Measurements from ENCODE around the gene GUCD1.

Gene GUCD1

DNA sequence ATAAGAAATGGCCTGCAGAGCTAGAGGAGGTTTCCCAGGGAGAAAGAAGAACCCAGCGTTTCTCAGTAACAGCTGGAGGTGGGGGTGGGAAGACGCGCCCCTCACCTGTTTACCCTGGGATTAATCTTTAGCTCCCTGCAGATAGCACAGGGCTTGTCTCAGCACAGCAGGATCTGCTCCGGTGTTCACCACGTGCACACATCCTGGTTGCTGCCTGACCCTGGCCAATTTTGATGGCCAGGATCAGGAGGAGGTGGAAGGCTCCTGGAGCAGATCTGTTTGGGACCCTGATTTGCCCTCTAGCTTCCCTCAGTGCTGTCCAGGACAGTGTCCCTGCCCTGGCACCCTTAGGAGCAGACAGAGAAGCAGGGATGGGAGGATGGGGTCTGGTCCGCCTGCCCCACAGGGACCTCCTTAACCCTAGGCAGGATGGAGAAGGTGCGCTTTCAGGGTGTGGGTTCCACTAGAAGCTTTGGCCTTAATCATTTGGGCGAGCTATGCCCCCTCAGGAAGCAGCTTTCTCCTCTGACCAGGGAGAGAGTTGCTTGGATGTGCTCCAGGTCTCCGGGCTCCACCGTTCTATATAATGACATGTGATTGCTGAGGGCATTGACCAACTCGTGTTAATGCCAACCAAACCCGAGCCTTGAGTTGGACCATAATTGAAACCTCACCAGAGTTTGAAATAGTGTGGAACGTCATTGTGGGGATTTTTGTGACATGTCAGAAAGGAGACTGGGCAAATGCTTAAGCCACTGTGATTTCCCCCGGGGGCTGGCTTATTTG is 40.5 kb downstream of the GUCD1 start:
- H3K4me3 ChIP-seq (ENCODE audit: low read length) = no peak overlapping the region
- DNase-seq (ENCODE audit: low read depth, low spot score) = no peak

DNA sequence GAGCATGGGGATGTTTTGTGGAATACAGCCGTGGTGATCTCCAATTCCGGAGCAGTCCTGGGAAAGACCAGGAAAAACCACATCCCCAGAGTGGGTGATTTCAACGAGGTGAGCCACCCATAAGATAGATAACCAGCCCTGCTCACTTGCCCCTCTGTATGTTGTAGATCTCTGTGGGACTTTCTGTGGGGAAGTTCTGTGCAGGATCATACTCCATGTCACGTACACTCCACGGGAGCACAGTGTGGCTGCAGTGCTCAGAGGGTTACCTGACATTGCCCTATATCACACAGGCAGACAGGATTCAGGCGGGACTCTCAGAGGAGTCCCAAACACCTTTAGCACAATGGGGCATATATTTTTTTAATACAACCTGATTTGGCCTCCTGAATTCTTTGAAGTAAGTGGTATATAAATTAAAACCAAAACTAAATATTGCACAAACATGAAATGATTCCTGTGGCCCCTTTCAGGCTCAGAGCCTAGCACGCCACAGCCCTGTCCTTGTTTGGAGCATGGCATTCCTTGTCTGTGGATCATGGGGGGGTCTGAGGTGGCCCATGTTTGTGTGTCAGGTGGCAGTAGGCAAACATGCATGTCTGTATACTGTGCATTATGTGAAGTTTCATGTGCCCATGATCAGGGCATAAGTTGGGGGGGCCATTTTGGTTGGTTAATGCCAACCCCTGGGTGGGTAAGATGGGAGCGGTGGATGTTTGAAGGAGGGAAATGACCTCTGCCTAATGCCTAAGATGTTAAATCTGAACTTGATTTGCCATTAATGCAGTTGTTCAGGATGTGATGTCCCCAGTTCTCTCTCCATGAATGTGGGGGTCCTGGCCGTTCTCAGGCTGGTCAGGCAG is 41.3 kb downstream of the GUCD1 start:
- DNase-seq (ENCODE audit: low read depth, low spot score) = no peak
- no peak overlapping the region for H3K4me3 ChIP-seq (ENCODE audit: low read length)

DNA sequence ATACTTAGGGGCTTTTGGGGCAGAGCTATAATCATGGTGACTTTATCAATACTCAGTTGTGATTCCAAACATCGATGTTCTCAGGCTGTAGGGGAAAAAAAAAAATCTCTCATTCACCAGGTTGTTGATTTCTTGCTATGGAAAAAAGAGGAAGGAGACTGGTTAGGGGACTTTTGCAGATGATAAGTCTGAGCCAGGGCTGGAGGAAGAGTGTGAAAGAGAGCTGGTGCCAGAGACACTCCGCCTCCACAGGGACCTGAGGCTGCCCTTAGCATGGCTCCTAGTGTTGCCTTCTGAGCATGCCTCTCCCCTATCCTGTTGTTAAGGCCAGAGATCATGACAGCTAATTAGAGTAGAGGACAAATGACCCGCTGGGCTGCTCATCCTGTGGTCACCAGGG is 42.9 kb downstream of the GUCD1 start:
- no peak for DNase-seq (ENCODE audit: low read depth, low spot score)

DNA sequence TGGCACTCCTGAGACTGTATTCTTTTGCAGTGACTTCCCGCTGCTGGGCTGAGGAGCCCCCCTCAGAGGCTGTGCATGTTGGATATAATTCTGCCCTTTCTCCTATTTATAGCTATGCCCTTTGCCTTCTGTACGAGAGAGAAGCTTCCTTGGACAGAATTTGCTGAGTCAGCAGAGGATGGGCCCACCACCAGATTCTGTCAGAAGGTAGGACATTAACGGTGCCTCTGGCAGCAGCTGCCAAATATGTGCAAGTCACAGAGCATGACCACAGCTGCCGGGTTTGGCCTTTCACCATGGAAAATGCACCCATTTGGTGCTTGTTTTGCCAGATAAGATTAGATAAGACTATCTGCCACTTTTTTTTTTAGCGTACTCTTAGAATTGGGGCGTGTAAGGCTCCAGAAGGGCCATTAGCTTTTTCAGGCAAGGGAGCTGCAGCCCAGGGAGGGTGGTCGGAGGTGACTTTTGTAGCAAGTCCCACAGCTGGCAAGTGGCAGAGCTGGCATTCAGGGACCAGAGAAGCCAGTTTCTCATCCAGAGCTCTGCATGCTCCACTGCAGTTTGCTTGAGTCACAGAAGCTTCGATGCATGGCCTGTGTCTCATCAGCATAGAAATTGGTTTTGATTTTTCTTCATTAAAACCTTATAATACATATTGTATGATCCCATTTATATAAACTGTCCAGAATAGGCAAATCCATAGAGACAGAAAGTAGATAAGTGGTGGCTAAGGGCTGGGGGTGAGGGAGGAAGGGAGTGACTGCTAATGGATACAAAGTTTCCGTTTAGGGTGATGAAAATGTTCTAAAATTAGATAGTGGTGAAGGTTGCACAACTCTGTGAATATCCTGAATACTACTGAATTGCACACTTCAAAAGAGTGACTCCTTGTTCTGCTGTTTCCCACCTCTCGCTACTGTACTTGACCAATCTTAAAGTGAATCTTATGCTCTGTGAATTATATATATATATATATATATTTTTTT is 44.0 kb downstream of the GUCD1 start:
- no peak for DNase-seq (ENCODE audit: low read depth, low spot score)
- no peak overlapping the region for H3K4me3 ChIP-seq (ENCODE audit: low read length)

More for the DNA sequence above, 42.9 kb downstream of the GUCD1 start:
- H3K4me3 ChIP-seq (ENCODE audit: low read length) = no peak overlapping the region

DNA sequence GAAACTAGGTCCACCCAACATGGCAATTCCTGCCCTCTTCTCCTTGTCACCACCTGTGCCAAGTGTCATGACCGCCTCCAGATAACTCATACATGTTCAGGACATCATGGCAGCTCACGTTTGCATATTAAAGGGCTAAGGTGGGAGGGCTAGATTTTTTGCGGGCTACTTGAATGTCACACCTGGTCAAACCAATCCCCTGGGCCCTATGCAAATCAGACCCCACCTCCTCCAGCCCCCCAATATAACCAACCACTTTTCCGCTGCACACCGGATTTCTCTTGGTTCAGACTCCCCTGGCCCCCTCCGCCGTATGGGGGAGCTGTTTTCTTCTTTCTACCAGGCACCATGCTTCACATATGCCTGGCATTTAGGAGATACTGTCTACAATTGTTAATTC is 47.2 kb downstream of the GUCD1 start:
- H3K4me3 ChIP-seq (ENCODE audit: low read length) = no peak overlapping the region
- DNase-seq (ENCODE audit: low read depth, low spot score) = no peak

DNA sequence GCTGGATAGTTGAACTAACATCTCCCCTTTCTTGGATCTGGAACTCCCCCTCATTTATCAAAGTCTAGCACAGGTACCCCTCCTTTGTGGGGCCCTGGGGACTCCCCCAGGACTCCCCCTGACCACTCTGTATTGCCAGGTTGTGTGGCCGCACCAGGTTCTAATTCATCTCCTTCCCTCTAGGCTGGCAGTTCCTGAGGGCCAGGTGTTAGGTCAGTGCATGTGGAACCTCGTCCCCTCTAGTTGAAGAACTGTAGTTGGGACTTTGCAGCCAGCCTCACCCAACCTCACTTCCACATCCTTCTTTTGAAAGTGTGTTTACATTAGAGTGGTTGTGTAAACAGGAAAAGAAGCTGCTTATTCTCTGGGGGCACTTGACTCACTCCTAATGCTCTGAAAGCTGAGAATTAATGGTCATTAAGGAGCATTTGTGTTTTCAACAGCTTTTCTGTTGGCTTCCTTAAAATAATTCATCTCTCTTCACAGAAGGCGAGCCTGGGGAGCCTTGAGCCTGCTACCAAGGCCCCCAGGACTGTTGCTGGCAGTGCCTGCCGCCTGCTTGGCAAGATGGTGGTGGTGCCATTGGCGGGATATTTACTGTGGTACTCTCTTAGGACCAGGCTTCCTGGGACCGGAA is 48.0 kb downstream of the GUCD1 start:
- no peak for DNase-seq (ENCODE audit: low read depth, low spot score)
- H3K4me3 ChIP-seq (ENCODE audit: low read length) = no peak overlapping the region

DNA sequence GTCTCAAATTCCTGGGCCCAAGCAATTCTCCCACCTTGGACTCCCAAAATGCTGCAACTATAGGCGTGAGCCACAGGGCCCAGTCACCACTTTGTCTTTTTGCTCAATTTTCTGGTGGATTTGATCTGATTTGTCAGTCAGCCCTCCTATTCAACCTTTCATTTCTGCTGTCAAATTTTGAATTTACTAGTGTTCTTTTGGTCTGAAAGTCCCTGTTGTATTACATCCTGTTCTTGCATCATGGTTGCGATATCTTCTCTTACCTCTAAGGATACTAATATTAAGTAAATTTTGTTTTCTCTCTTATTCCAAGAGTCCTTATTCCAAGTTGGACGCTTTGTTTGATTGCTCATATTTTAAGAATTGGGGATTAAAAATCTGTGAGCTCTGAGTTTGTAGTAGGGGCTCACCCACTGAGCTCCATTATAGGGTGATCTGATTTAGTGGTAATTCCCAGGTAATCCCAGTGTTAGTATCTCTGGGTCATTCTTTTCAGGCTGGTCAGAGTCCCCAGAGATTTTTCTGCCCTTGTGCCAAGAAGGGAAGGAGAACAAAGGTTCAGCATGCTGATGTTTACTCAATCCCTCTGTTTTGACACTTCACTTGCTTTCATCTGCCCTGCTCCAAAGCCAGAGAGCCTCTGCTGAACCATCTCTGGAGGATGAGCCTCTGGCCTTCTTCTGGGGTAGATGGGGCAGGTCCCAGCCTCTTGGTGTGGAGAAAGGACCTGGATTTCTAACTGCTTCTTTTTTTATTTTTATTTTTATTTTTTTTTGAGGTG is 49.8 kb downstream of the GUCD1 start:
- DNase-seq (ENCODE audit: low read depth, low spot score) = no peak
- no peak overlapping the region for H3K4me3 ChIP-seq (ENCODE audit: low read length)

DNA sequence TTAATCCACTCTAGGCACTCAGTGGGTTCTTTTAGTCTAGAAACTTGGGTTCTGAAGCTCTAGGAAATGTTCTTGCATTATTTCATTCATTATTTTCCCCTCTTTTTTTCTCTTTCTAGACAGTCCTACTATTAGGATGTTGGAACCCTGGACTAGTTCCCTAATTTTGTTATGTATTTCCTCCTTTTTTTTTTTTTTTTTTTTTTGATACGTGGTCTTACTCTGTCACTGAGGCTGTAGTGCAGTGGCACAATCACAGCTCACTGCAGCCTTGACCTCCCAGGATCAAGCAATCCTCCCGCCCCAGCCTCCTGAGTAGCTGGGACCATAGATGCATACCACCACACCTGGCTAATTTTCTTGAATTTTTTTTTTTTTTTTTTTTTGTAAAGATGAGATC is 50.4 kb downstream of the GUCD1 start:
- H3K4me3 ChIP-seq (ENCODE audit: low read length) = no peak overlapping the region
- DNase-seq (ENCODE audit: low read depth, low spot score) = no peak

DNA sequence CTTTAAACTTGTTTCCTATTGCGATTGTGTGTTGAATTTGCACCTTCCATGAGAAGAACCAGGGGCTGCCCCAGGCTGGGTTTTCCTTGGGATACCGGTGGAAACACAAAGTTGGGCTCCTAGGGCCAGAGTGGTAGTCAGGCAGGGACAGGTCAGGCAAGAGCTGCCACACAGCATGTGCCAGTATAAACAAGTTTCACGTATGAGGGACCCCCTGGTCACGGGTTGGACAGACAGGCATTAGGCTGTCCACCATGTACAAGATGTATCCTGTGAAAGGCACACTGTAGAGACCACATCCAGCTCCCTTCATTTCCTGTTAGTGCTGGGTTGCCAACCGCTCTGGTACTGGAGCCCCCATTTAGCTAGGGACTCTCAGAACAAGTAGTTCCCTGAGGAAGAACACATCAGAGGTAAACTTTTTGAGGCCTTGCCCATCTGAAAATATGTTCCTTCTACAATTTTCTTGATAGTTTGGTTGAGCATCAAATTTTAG is 51.0 kb downstream of the GUCD1 start:
- H3K4me3 ChIP-seq (ENCODE audit: low read length) = no peak overlapping the region
- no peak for DNase-seq (ENCODE audit: low read depth, low spot score)

DNA sequence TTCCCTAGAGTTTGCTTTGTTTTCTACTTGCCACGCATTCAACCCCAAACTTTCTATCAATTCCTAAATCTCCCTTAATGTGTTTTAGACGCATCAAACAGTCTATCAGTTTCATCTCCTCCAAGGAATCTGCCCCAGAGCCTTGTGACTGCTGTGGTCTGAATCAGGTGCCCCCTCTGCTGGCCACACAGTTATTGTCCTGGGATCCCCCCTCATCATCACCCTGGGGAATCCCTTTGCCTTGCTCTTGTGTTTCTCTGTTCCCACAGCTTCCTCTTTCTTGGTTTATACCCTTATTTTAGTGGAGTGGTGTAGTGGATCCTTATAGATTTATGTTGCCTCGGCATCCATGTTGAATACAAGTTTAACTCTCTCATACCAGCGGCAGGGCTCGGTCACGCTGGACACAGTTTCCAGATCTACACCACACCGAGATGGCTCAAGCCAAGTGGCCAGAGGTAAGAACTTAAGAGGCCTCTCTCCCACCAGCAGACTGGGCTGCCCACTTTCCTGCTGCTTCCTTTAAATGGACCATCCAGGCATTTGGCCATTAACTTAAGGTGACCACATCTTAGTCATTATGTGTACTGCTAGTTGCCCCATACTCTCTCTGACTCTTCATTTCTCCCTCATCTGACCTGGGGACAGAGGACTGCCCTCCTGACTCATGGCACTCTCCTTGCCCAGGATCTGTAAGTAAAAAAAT is 51.6 kb downstream of the GUCD1 start:
- H3K4me3 ChIP-seq (ENCODE audit: low read length) = no peak overlapping the region
- peak; percentile 44 for DNase-seq (ENCODE audit: low read depth, low spot score)

DNA sequence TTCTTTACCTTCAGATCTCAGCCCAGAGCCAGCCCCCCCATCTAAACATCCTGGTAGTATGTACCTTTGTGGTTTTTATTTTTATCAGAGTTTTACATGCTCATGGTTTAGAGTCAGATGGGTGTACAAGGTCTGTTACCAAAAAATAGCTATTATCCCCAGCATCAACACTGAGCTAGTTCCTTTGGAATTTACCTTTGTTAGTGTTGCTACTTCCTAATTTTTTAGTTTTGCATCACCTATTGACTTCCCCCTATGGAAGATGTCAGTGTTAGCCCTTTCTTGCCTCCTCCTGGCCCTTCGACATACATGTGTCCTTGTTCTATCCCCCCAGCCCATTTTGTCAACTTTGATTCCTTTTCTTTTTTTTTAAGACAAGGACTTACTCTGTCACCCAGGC is 52.4 kb downstream of the GUCD1 start:
- no peak overlapping the region for H3K4me3 ChIP-seq (ENCODE audit: low read length)
- DNase-seq (ENCODE audit: low read depth, low spot score) = no peak

DNA sequence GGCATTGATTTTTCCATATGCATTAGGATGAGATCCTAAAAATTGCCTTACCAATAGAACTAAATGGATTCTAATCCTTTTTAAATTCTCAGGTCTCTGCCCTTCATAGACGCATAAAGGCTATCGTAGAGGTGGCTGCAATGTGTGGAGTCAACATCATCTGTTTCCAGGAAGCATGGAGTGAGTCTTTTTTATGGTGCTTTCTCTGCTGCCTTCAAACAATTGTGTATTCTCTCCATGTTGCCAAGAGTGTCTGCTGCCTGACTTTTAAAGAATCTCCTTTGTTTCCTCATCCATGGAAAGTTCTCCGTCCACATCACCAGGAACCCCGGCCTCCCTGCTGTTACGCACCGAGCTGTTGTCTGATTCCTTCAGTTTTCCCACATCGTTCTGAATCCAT is 52.9 kb downstream of the GUCD1 start:
- H3K4me3 ChIP-seq (ENCODE audit: low read length) = no peak overlapping the region
- DNase-seq (ENCODE audit: low read depth, low spot score) = no peak

DNA sequence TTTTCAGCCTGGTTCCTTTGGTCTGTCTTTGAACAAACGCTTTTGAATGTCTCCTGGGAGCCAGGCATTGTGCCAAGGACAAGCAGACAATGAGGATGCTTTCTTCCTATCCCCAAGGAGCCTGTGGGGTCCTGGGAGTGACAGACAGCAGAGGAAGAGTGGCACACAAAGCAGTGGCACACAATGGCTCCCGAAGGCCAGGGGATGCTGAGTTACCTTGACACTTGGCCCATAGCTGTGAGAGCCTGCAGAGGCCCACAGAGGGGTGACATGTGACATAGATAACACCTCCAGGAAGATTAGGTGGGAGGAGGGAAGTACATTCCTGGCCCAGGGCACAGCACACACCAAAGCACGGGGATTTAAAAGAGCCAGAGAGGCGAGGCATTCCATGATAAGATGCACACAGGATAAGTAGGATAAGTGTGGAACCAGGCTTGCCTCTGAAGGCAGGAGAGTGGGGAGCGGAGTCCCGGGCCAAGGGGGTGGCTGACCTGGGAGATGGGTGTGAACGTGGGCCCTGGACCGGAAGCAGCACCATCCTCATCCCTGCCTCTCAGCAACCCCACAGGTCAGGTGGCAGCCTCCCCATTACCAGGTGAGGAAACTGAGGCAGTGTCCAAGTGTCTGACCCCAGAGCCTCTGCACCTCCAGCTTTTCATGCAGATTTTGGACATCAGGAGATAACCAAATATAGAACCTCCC is 53.5 kb downstream of the GUCD1 start:
- DNase-seq (ENCODE audit: low read depth, low spot score) = no peak
- H3K4me3 ChIP-seq (ENCODE audit: low read length) = no peak overlapping the region

DNA sequence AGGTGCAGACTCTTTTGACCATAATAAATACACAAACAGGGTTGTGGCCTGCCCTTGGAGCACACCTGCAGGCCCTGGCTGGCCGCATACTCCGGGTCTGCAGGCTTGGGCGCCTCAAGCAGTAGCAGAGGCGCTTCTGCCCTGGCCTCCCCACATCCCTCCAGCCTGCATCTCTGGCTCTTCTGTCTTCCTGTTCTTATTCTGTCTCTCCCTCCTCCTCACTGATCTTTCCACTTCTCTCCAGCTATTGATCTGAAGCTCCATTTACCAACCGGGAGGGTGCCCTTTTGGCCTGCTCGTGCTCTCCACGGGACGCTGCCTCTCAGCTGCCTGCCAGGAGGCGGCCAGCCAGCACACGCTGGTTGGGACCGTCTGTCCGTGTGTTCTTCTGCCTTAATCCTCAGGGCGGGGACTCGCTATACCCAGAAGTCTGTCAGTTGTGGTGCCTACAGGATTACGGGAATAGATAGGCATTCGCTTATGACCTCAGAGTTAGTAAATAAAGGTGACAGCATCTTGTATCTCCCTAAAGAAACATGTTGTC is 54.6 kb downstream of the GUCD1 start:
- peak; percentile 39 for DNase-seq (ENCODE audit: low read depth, low spot score)

DNA sequence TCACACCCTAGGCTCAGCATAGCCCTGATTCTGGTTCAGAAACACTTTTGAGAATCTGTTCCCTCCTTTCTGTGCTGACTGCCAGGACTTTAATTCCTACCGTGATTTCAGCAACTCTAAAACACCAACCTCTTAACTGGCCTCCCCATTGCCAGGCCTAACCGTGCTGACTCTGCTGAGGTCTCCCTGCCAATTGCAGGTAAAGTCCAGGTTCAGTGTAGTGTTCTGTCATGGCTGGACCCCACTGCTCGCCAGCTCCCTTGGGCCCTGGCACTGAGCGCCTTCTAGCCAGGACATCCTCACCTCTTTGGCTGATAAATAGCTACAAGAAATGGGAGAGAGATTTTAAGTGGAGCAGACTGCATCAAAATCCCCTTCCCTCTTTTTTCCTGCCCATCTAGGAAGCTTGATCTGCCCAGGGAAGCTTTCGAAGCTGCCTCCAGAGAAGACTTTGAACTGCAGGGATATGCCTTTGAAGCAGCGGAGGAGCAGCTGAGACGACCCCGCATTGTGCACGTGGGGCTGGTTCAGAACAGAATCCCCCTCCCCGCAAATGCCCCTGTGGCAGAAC is 55.1 kb downstream of the GUCD1 start:
- H3K4me3 ChIP-seq (ENCODE audit: low read length) = no peak overlapping the region
- no peak for DNase-seq (ENCODE audit: low read depth, low spot score)

More for the DNA sequence above, 54.6 kb downstream of the GUCD1 start:
- no peak overlapping the region for H3K4me3 ChIP-seq (ENCODE audit: low read length)

DNA sequence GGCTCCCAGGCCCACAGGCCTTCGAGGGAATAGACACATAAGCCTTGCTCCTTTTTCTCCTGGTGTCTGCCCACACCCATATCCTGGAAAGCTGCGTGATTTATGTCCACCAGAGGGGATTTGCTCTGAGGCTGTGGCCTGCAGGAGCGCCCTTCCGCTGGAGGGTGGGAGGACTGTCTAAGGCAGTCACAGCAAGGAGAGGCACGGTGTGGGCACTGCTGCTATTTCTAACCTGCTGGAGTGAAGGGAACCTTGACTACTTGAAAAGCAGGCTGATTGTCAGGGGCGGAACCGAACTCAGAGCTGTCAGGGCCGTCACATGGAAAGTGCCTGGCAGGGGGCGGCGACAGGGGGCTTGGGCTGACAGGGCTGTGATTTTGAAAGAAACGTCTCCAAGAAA is 56.1 kb downstream of the GUCD1 start:
- DNase-seq (ENCODE audit: low read depth, low spot score) = no peak
- no peak overlapping the region for H3K4me3 ChIP-seq (ENCODE audit: low read length)
